CD4-positive, CD25-positive, alpha-beta regulatory T cell (primary cell): Measurements from ENCODE around the gene DUSP2. TPM values are rescaled to one million over a fixed set of nuclear protein-coding genes. Genes with fewer than 3 reads are reported as not detected.
A peak's percentile ranks its signal among the peaks of the same experiment; 100 is the strongest.
"Not testable (repeated sequence)": the region's sequence is repeated elsewhere in the genome, so short reads cannot be mapped to it uniquely, and the experiment has no call there.

Experiments
- ATAC-seq, 2 donors: fragments of 150-1000 bp; cut with Tn5 transposase; one replicate each; pipeline ENCODE4 v1.10.0; 2021; ENCODE audit warnings: low read depth in 2 of 2, moderate number of reproducible peaks in 2 of 2, moderate library complexity in 1 of 2
- DNase-seq, 3 donors: peaks; one replicate each; pipeline versions ENCODE4 v3.0.0 to v3.0.0-alpha.2; 2012 to 2022; ENCODE audit warnings: mixed read lengths in 1 of 3
- H3K27ac ChIP-seq: one replicate; pipeline ENCODE4 v1.7.0; 2013; ENCODE audit warnings: mild to moderate bottlenecking, low read length; ENCODE audit not compliant: insufficient read depth, poor library complexity, severe bottlenecking
- H3K27me3 ChIP-seq: one replicate; pipeline ENCODE4 v1.7.0; 2013; ENCODE audit warnings: low read length; ENCODE audit not compliant: control insufficient read depth, insufficient read depth
- H3K36me3 ChIP-seq: one replicate; pipeline ENCODE4 v1.7.0; 2013; ENCODE audit warnings: mild to moderate bottlenecking, low read length, moderate library complexity; ENCODE audit not compliant: control insufficient read depth, insufficient read depth
- H3K4me1 ChIP-seq: 2 replicates; pipeline ENCODE4 v1.7.0; 2013; ENCODE audit warnings: mild to moderate bottlenecking, low read length; ENCODE audit not compliant: insufficient read depth, control insufficient read depth, poor library complexity, severe bottlenecking
- H3K4me3 ChIP-seq: one replicate; pipeline ENCODE4 v1.7.0; 2013; ENCODE audit warnings: low read depth, mild to moderate bottlenecking, low read length, moderate library complexity
- H3K9me3 ChIP-seq, 2 experiments: 1 replicate in 1 of 2; 2 replicates in 1 of 2; pipeline ENCODE4 v1.7.0; 2013; ENCODE audit warnings: low read length in 2 of 2, mild to moderate bottlenecking in 1 of 2, moderate library complexity in 1 of 2; ENCODE audit not compliant: control insufficient read depth in 2 of 2
- H3K27ac Mint-ChIP-seq, 3 donors: one replicate each; pipeline ENCODE4 v1.8.0; 2020 to 2022; ENCODE audit warnings: mild to moderate bottlenecking in 3 of 3, mixed read lengths in 3 of 3, moderate library complexity in 2 of 3
- H3K27me3 Mint-ChIP-seq: one replicate; pipeline ENCODE4 v1.8.0; 2022; ENCODE audit warnings: mild to moderate bottlenecking, mixed read lengths
- H3K36me3 Mint-ChIP-seq: one replicate; pipeline ENCODE4 v1.8.0; 2020; ENCODE audit warnings: mixed read lengths
- H3K4me1 Mint-ChIP-seq, 4 donors: one replicate each; pipeline ENCODE4 v1.8.0; 2020 to 2022; ENCODE audit warnings: mixed read lengths in 4 of 4, mild to moderate bottlenecking in 1 of 4
- H3K4me3 Mint-ChIP-seq, 4 donors: one replicate each; pipeline ENCODE4 v1.8.0; 2020 to 2022; ENCODE audit warnings: mild to moderate bottlenecking in 4 of 4, mixed read lengths in 4 of 4, moderate library complexity in 3 of 4
- H3K9me3 Mint-ChIP-seq, 7 donors: one replicate each; pipeline ENCODE4 v1.8.0; 2020 to 2022; ENCODE audit warnings: mixed read lengths in 7 of 7, mild to moderate bottlenecking in 3 of 7, moderate library complexity in 2 of 7
- polyA plus RNA-seq, 4 donors: library from polyadenylated mRNA; unstranded; fragments of 300-500 nt; fragmentation: Illumina TruSeq; gene quantifications; one replicate each; pipeline ENCODE4 v1.2.3, GENCODE V29; 2021
- total RNA-seq: library from RNA; stranded (reverse); gene quantifications from one replicate; pipeline ENCODE4 v1.2.3, GENCODE V29; 2022

Gene DUSP2
- total and polyA plus RNA-seq, 5 donors from 2014 or later: 30.8 to 566 (median 47.2) TPM

- not testable (repeated sequence) for H3K9me3 Mint-ChIP-seq, ATAC-seq, H3K27me3 Mint-ChIP-seq, H3K27ac ChIP-seq, DNase-seq, H3K36me3 ChIP-seq, H3K36me3 Mint-ChIP-seq, H3K4me3 ChIP-seq, H3K27me3 ChIP-seq, H3K9me3 ChIP-seq
- peaks cover 15 to 89% (median 63%) of the 10 kb centered on the region in 4 donors for H3K4me1 Mint-ChIP-seq
- peak overlapping the region in 1 of 4 donors; percentile 15 for H3K4me3 Mint-ChIP-seq
- peak overlapping the region in 2 of 3 donors; percentile 85 to 96 for H3K27ac Mint-ChIP-seq
- peaks cover 75% of the 10 kb centered on the region for H3K4me1 ChIP-seq
Measured at GRCh38 chr2:96160366-96160765, 15.1 kb upstream of the DUSP2 start.

GRCh38 chr2:96159084-96159830, 14.0 kb upstream of the DUSP2 start:
- peaks cover 66% of the 10 kb centered on the region for H3K4me1 ChIP-seq
- Mint-ChIP-seq H3K4me1 (peaks cover 9 to 80% (median 56%) of the 10 kb centered on the region in 4 donors), H3K4me3 (peak overlapping the region; percentile 66 to 81 (median 70)), H3K27ac (peak overlapping the region; percentile 93 to 96 (median 96)), H3K36me3 (no peaks in the 10 kb centered on the region), H3K9me3 (no peaks in the 10 kb centered on the region), H3K27me3 (no peaks in the 10 kb centered on the region)
- DNase-seq (peak in 2 of 3 donors; percentile 53 to 92), ATAC-seq (peak; percentile 59 to 62)
- H3K9me3 ChIP-seq: no peaks in the 10 kb centered on the region
- H3K4me3 ChIP-seq: peak overlapping the region; percentile 13
- peak overlapping the region; percentile 62 for H3K27ac ChIP-seq
- H3K27me3 ChIP-seq: no peaks in the 10 kb centered on the region
- no peaks in the 10 kb centered on the region for H3K36me3 ChIP-seq

- Histone ChIP-seq H3K36me3 (no peaks in the 10 kb centered on the region), H3K27me3 (no peaks in the 10 kb centered on the region), H3K9me3 (no peaks in the 10 kb centered on the region), H3K4me1 (peaks cover 59% of the 10 kb centered on the region), H3K4me3 (no peak overlapping the region), H3K27ac (peak overlapping the region; percentile 73)
- Mint-ChIP-seq H3K27me3 (no peaks in the 10 kb centered on the region), H3K27ac (peak overlapping the region; percentile 93 to 97 (median 96)), H3K4me1 (peaks cover 9 to 77% (median 50%) of the 10 kb centered on the region in 4 donors), H3K9me3 (no peaks in the 10 kb centered on the region), H3K4me3 (peak overlapping the region in 1 of 4 donors; percentile 31), H3K36me3 (no peaks in the 10 kb centered on the region)
- DNase-seq: no peak
- no peak for ATAC-seq
Measured at GRCh38 chr2:96158554-96158940, 13.3 kb upstream of the DUSP2 start.

DNA sequence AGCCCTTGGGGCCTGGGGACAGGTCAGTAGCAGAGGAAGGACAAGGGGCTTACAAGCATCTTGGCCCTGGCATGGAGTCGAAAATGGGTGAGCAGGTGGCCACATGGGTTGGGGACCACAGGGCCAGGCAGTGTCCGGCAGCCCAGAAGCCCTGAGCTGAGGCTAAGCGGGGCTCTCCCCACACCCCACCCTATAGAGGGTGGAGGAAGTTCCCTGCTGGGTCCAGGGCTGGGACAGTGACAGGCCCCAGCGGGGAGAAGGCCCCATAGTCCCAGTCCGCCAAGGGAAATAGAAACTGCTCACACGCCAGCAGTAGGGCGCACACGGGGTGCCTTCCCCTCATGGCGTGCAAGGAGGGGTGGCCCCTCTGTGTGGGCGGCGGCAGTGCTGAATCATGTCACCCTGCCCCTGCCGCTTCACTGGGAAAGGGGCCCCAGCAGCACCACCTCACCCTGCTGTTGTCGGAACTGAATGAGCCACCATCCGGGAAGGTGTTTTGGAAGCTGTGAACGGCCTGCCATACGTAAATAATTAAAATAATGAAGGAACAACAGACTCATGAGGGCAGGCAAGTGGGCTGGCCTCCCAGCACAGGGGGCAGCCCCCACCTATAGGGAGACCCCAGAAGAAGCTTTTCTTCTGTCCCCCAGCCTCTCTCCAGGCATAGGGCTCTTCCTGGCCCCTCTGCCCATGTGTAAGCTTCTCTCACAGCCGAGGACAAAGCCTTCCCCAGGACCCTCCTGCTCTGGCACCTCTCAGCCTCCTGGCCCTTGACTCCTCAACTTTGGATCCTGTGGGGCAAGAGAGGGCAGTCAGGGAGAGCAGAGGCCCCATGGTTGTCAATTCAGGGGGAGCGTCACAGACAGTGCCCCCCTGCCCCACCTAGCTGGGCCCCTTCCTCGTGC, 12.7 kb upstream of the DUSP2 start:
- Mint-ChIP-seq H3K4me3 (peak overlapping the region; percentile 61 to 84 (median 78)), H3K27ac (peak overlapping the region; percentile 84 to 97 (median 96)), H3K36me3 (no peaks in the 10 kb centered on the region), H3K4me1 (peaks cover 9 to 75% (median 49%) of the 10 kb centered on the region in 4 donors), H3K27me3 (no peaks in the 10 kb centered on the region), H3K9me3 (no peaks in the 10 kb centered on the region)
- DNase-seq (peak; percentile 56 to 89 (median 57)), ATAC-seq (peak; percentile 84 to 87)
- Histone ChIP-seq H3K4me3 (peak overlapping the region; percentile 13), H3K27me3 (no peaks in the 10 kb centered on the region), H3K9me3 (no peaks in the 10 kb centered on the region), H3K36me3 (no peaks in the 10 kb centered on the region), H3K4me1 (peaks cover 56% of the 10 kb centered on the region), H3K27ac (peak overlapping the region; percentile 73)

GRCh38 chr2:96156926-96157648, 11.8 kb upstream of the DUSP2 start:
- Mint-ChIP-seq H3K4me3 (peak overlapping the region; percentile 32 to 84 (median 70)), H3K4me1 (peaks cover 9 to 74% (median 44%) of the 10 kb centered on the region in 4 donors), H3K27ac (peak overlapping the region; percentile 93 to 97 (median 96)), H3K36me3 (no peaks in the 10 kb centered on the region), H3K9me3 (no peaks in the 10 kb centered on the region), H3K27me3 (no peaks in the 10 kb centered on the region)
- H3K4me3 ChIP-seq: no peak overlapping the region
- H3K4me1 ChIP-seq: peaks cover 48% of the 10 kb centered on the region
- no peaks in the 10 kb centered on the region for H3K9me3 ChIP-seq
- ATAC-seq (no peak), DNase-seq (no peak)
- H3K27me3 ChIP-seq: no peaks in the 10 kb centered on the region
- peak overlapping the region; percentile 73 for H3K27ac ChIP-seq
- H3K36me3 ChIP-seq: no peaks in the 10 kb centered on the region

DNA sequence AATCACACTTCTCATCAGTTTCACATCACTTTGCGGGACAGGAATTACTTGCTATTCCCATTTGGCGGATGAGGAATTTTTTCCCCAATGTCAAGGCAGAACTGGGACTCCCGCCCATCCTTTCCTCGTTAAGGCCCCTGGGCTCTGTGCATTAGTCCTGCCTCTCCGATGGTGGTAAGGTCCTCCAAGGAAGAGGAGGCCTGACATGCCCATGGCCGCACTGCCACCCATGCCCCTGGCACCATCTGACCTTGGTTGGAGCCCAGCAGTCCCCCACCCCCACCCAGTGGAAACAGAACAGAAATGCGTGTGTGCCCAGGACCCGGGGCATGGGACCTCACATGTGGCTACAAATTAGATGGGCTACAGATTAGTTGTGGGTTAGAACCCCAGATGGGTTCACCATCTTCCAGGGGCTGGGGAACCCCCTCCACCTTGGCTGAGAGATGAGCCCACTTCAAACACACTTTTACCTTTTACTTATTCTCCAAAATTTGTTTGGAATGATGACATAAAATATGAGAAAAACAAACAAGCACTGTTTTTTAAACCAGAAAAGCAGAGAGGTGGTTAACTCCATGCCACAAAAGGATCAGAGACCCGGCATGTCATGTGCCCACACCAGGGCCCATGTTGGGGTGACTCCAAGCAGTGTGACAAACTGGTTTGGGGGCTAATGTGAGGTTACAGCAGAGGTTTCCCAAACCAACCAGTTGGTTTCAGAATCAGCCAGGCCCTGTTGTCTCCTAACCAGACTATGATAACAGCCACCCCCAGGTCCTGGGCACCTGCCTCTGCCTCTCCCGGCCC, 11.0 kb upstream of the DUSP2 start:
- H3K4me3 Mint-ChIP-seq: peak overlapping the region in 3 of 4 donors; percentile 32 to 84 (median 61)
- H3K9me3 Mint-ChIP-seq: no peaks in the 10 kb centered on the region
- Histone ChIP-seq H3K36me3 (no peaks in the 10 kb centered on the region), H3K27ac (peak overlapping the region; percentile 73), H3K9me3 (no peaks in the 10 kb centered on the region), H3K27me3 (no peaks in the 10 kb centered on the region), H3K4me1 (peaks cover 48% of the 10 kb centered on the region), H3K4me3 (no peak overlapping the region)
- DNase-seq (peak in 1 of 3 donors; percentile 52), ATAC-seq (no peak)
- no peaks in the 10 kb centered on the region for H3K36me3 Mint-ChIP-seq
- no peaks in the 10 kb centered on the region for H3K27me3 Mint-ChIP-seq
- peaks cover 9 to 77% (median 44%) of the 10 kb centered on the region in 4 donors for H3K4me1 Mint-ChIP-seq
- peak overlapping the region; percentile 93 to 96 (median 96) for H3K27ac Mint-ChIP-seq
